Measurements from ENCODE around the gene SLFN5.
"Not testable (repeated sequence)": the region's sequence is repeated elsewhere in the genome, so short reads cannot be mapped to it uniquely, and the experiment has no call there.

Gene SLFN5

GRCh38 chr17:35242805-35243560 is at the start of gene SLFN5:
TSS of gene SLFN5 (plus strand) at chr17:35243072. CDS start at chr17:35258691, 15,619 bp downstream.
- peak; percentile 89 for DNase-seq (ENCODE audit: low read depth)

DNA sequence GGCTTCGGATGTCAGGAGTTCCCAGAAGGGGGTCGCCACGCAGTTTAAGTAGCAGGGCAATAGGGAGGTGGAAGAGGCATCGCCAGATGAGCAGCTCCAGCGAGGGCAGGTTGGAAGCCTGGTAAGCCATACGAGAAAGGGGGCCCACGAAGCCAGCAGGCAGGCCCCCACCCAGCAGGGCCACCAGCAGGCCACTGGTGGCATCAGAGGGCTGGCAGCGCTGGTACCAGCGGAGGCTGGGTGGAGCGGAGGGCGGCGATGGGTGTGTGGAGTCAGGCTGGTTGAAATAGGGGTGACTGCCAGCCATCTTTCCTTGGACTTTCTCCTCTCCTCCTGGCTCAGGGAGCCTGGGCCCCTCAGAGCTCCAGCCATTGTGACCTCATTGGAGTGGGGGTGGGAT is 48.9 kb upstream of the SLFN5 start, which contains the start of gene SLC35G3:
Gene SLC35G3 (minus strand): TSS at position 393 of the 400 bp plus-strand sequence. CDS start 86 bp downstream, at position 307.
- DNase-seq (ENCODE audit: low read depth), result not testable (repeated sequence)

- DNase-seq (ENCODE audit: low read depth), result not testable (repeated sequence)
Observed at GRCh38 chr17:35195062-35195461, 47.8 kb upstream of the SLFN5 start.

GRCh38 chr17:35202582-35202981 is 40.3 kb upstream of the SLFN5 start:
- not testable (repeated sequence) for DNase-seq (ENCODE audit: low read depth)

DNA sequence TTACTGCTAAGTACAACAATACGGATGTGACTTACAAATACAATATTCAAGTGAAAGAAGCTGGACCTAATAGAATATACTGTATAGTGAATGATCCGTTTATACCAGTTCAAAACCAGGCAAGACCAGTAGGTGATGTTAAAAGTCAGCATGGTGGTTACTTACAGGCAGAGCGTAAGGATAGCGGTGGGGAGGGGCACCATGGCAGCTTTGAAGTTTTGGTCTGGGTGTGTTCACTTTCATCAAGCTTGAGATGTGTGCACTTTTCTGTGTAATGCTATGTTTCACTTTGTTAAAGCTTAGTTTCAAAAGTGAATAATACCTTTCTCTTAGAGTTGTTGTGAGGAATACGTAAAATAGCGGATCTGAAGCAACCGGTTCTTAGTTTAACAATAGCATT is 32.1 kb upstream of the SLFN5 start:
- no peak for DNase-seq (ENCODE audit: low read depth)

DNA sequence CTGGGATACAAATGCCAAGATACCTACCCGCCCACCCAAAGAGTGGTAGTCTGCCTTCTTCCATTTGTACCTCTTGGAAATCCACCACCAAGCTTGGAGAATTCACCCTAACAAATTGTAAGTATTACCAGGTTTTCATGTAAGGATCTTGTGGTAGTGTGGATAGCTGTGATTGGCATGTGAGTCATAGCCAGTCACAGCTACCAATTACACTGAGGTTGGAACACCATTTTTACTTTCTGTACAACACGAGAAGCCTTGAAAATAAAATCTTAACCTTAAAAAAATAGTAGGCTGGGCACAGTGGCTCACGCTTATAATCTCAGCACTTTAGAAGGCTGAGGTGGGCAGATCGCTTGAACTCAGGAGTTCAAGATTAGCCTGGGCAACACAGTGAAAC is 30.2 kb upstream of the SLFN5 start:
- no peak for DNase-seq (ENCODE audit: low read depth)

DNA sequence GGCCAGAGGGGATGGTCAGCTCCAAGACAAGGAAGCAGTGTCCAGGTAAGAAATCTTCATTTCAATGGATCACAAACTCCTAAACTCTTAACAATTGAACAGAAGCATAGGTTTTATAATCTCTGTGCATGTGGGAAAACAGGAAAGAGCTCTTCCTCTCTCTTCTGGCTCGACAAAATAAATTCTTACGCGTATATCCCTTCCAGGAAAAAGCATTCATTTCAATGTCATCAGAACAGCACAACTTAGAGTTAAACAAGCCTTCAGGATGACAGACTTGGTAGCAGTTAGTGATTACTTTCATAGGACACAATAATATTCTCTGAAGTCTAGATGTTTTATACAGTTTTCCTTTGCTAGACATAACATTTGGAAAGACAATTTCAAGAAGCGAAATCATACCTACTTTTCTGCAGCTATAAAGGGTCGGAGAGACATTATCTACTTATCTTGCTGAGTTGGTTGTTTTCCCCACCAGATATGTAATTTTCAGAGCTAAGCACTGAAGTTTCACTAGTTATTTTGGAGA is 29.4 kb upstream of the SLFN5 start:
- DNase-seq (ENCODE audit: low read depth), result no peak

DNA sequence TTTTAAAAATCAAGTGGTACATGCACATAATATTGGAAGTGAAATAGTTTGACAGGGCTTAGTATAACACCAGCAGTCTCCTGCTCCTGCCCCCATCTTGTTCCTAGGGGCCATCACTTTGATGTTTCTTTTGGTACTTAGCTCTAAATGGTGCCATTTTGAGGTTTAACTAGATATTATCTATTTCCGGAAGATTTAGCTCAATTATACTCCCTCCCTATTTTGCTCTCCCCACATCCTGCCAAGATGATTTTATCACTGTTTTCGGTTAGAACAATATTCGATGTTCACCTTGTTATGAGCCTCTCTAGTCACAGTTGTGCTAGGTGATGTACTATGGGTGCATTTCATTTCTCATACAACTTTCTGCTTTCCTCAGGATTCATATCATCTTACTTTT is 28.7 kb upstream of the SLFN5 start:
- no peak for DNase-seq (ENCODE audit: low read depth)

- no peak for DNase-seq (ENCODE audit: low read depth)
Observed at GRCh38 chr17:35214631-35215273, 28.1 kb upstream of the SLFN5 start.

DNA sequence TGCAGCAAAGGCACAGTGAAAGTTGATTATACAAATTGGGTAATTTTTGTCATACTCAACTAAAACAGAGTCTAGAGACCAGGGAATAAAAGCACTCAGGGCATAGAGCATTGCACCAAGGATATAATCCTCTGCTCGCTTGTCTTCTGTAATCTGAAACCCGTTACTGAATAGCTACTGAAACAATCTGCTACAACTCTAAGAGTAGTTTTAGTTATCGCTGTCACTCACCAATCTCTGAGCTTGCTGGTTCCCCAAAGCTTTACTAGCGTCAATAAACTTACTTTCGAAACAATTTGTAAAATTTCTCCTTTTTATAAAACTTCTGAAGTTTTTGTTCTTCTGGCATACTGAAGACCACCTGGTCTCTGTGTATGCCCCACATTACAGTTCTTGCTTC is 25.8 kb upstream of the SLFN5 start:
- DNase-seq (ENCODE audit: low read depth), result no peak

DNA sequence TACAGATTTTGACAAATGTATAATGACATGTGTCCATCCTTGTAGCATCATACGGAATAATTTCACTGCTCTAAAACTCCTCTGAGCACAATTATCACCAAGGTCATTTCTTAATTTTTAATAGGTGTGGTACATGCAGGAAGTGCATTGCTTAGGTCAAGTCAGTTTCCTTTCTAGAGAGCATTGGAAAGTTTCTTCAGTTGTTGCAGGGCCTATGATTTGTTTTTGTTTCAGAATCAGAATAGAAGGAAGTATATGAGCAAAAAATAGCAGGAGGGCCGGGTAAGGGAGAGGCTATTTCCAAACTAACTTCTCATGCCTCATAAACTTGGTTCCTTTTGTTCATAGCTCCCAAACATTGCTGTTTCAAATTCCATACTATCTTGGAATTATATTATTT is 24.0 kb upstream of the SLFN5 start:
- no peak for DNase-seq (ENCODE audit: low read depth)

GRCh38 chr17:35222452-35222851 is 20.4 kb upstream of the SLFN5 start:
- no peak for DNase-seq (ENCODE audit: low read depth)

DNA sequence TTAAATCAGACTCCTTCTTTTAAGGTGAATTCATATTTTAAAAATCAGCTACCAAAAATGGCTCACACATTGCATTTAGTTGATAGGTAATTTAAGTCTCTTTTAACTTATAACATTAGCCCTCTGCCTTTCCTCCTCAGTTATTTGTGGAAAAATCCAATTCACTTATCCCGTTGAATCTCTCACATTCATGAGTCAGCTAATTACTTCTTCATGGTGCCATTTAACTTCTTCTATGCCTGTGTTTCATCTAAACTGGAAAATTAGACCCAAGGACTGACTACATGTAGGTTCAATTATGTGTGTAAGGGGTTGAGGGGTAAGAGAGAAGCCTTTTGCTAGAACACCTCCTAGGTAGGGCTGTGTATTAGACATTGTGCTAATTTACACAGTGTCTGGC is 18.4 kb upstream of the SLFN5 start:
- DNase-seq (ENCODE audit: low read depth), result no peak

GRCh38 chr17:35227546-35227945 is 15.3 kb upstream of the SLFN5 start:
- no peak for DNase-seq (ENCODE audit: low read depth)

DNA sequence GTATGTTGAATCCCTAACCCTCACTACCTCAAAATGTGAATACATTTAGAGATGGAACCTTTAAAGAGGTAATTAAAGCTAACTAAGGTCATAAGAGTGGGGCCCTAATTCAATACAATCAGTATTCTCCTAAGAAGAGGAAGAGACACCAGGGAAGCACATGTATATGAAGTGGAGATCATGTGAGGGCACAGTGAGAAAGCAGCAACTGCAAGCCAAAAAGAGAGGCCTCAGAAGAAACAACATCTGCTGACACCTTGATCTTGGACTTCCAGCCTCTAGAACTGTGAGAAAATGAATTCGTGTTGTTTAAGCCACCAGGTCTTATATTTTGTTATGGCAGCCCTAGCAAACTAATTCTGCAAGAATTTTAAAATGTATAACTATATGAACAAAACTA is 13.2 kb upstream of the SLFN5 start:
- no peak for DNase-seq (ENCODE audit: low read depth)

DNA sequence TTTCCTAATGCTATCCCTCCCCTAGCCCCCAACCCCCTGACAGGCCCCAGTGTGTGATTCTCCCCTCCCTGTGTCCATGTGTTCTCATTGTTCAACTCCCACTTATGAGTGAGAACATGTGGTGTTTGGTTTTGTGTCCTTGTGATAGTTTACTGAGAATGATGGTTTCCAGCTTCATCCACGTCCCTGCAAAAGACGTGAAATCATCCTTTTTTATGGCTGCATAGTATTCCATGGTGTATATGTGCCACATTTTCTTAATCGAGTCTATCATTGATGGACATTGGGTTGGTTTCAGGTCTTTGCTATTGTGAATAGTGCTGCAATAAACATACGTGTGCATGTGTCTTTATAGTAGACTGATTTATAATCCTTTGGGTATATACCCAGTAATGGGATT is 8.6 kb upstream of the SLFN5 start:
- not testable (repeated sequence) for DNase-seq (ENCODE audit: low read depth)

DNA sequence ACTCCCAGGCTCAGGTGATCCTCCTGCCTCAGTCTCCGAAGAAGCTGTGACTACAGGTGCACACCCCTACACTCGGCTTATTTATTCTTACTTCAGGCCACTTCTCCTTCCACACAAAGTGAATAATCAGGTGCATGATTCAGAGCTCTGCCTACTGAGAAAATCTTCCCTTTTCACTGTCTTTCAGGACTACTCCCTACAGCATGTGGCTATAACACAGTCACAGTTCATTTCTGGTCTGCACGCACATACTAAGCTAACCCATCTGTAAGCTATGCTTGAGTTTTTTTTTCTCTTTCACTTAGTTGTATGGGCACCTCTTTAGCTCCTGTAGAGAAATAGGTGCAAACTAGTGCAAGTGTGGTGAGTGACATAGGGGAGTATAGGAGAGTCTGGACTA is 7.6 kb upstream of the SLFN5 start:
- no peak for DNase-seq (ENCODE audit: low read depth)

GRCh38 chr17:35235917-35236316 is 7.0 kb upstream of the SLFN5 start:
- no peak for DNase-seq (ENCODE audit: low read depth)

DNA sequence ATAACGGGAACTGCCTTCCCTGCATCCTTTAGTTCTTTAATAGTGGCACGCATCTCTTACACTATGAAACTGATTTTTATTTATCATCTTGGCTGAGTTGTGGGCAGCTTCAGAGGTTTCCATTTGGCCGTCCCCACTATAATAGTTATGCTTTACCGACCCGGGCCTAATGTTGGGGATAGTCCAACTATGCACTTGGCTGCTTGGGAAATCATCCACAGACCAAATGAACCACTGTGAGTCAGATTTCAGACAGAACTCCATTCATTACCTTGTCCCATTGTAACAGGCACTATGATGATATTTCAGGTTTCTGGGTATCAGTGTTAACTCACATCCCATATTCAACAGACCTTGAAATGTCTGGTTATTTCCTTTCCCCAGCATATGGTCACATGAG is 6.1 kb upstream of the SLFN5 start:
- DNase-seq (ENCODE audit: low read depth), result no peak

DNA sequence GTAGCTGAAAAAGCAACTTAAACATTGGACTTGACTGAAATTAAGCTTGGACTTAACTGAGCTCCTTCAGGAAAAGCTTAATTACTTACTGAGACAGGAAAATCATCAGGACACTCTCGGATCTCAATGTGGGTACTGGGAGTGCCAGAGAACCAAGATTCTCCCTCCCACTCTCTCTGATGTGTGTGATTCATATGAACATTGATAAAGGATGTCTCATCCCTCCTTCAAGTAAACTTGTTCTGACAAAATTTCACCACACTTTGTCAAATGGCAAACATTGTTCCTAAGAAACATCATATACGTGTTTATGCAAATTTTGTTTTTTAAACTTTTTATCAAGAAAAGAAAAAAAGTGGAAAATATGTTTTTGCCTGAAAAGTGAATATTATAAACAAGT is 4.1 kb upstream of the SLFN5 start:
- no peak for DNase-seq (ENCODE audit: low read depth)

DNA sequence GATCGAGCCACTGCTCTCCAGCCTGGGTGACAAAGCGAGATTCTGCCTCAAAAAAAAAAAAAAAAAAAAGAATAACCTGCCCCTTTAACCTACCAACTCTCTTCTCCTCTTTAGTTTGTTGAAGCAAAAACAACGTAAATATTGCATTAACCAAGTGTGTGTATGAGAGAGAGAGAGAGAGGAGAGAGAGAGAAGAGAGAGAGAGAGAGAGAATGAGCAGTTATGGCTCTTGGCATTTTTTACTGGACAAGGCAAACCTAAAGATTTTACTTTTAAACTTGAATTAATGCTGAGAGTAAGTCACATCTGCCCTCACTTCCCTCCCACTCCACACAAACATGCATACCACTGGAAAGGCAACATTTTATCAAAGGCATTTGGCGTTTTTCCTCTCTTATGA is 3.0 kb upstream of the SLFN5 start:
- no peak for DNase-seq (ENCODE audit: low read depth)

- no peak for DNase-seq (ENCODE audit: low read depth)
Observed at GRCh38 chr17:35240861-35241260, 2.0 kb upstream of the SLFN5 start.

DNA sequence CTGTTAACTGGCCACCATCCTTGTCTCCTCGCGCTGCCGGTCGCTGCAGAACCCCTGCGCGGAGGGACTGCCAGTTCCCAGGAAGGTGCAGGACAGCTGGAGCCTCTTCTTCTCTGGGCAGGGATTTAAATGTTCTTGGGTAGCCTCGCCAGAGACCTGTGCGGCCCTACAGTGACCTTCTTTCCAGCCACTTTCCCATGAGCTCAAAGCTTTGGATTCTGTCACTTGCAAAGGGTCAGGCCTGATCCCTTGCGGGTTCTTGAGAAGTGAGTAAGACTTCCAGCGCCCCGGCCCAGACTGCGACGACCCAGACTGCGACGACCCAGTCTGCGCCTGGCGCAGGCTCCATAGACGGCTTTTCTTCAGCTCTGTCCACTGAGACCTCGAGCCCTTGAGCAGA is 1.4 kb upstream of the SLFN5 start:
- no peak for DNase-seq (ENCODE audit: low read depth)

Measured in activated T-cell treated with anti-CD3 and anti-CD28 coated beads for 24 hours (primary cell).